ENCODE measurements around the gene FAM221B.

FAM221B gene

DNA sequence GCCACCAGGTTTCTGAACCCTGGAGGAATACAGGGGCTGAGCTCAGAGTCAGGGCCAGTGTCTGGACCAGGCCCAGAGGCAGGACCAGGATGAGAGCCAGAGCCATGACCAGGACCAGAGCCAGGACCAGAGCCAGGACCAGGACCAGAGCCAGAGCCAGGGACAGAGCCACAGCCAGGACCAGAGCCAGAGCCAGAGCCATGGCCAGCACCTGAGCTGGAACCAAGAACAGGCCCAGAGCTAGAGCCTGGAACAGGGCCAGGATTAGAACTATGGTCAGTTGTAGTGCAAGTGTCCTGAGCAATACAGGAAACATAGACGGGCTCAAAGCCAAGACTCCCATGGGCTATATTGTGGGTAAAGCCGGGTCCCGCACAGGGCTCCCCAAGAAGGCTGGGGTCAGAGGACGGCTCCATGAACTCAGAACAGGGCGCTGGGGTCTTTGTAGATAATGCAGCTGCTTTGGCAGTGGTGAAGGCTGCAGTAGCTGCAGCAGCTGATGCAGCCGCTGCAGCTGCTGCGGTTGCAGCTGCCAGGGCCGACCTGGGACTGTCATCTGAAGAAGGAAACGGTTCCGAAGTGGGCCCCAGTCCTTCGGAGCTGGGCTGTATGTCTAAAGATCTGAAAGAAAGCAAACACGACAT is 17.0 kb downstream of the FAM221B start:
- Histone ChIP-seq H3K36me3 (replicated peaks; ENCODE audit: low read depth, low read length) (peaks cover 7% of the 10 kb centered on the region), H3K79me2 (ENCODE audit: low read length) (peaks cover 12% of the 10 kb centered on the region), H3K9ac (ENCODE audit: low read length) (peak overlapping the region; percentile 7; the same call in 1 of the 2 replicates), H3K4me3 (ENCODE audit: low read length) (peak overlapping the region; percentile 80), H3K4me2 (ENCODE audit: low read length) (peak overlapping the region; percentile 92), H4K20me1 (ENCODE audit: insufficient read depth, low read length) (no peaks in the 10 kb centered on the region), H3K27me3 (ENCODE audit: low read depth, low read length) (no peaks in the 10 kb centered on the region), H3K9me3 (ENCODE audit: insufficient read depth, low read length) (no peaks in the 10 kb centered on the region), H2AFZ (ENCODE audit: low read depth, low read length) (peak overlapping the region; percentile 58; the same call in 1 of the 2 replicates), H3K4me1 (ENCODE audit: low read length) (peaks cover 48% of the 10 kb centered on the region), H3K27ac (ENCODE audit: low read length) (no peak overlapping the region)
- no peak for TF ChIP-seq EZH2phosphoT487 (IDR thresholded peaks at IDR 0.05; ENCODE audit: low read depth)
- TF ChIP-seq, protein P1, sequence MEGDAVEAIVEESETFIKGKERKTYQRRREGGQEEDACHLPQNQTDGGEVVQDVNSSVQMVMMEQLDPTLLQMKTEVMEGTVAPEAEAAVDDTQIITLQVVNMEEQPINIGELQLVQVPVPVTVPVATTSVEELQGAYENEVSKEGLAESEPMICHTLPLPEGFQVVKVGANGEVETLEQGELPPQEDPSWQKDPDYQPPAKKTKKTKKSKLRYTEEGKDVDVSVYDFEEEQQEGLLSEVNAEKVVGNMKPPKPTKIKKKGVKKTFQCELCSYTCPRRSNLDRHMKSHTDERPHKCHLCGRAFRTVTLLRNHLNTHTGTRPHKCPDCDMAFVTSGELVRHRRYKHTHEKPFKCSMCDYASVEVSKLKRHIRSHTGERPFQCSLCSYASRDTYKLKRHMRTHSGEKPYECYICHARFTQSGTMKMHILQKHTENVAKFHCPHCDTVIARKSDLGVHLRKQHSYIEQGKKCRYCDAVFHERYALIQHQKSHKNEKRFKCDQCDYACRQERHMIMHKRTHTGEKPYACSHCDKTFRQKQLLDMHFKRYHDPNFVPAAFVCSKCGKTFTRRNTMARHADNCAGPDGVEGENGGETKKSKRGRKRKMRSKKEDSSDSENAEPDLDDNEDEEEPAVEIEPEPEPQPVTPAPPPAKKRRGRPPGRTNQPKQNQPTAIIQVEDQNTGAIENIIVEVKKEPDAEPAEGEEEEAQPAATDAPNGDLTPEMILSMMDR (IDR thresholded peaks at IDR 0.05; ENCODE audit: low read depth, low read length): no peak

DNA sequence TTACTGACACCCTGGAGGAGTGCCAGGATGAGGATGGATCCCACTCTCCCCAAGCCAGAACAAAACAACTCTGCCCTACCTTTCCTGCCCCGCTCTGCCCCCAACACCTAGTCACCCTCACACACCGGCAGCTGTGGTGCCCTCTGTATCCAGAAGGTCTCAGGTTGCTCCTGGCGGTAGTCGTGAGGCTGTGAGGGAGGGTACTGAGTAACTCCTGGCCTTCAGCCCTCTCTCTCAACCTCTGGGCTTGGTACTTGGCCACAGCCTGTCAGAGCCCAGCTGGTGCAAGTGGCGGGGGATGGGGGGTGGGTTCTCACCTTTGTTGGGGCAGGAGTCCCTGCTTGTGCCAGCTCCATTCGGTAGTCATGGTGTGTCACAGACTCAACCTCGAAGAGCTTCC is 18.4 kb downstream of the FAM221B start:
- no peak overlapping the region for H2AFZ ChIP-seq (ENCODE audit: low read depth, low read length)
- no peak overlapping the region for H3K27ac ChIP-seq (ENCODE audit: low read length)
- TF ChIP-seq, protein P1 (IDR thresholded peaks at IDR 0.05; ENCODE audit: low read depth, low read length): no peak
- no peak for TF ChIP-seq EZH2phosphoT487 (IDR thresholded peaks at IDR 0.05; ENCODE audit: low read depth)

DNA sequence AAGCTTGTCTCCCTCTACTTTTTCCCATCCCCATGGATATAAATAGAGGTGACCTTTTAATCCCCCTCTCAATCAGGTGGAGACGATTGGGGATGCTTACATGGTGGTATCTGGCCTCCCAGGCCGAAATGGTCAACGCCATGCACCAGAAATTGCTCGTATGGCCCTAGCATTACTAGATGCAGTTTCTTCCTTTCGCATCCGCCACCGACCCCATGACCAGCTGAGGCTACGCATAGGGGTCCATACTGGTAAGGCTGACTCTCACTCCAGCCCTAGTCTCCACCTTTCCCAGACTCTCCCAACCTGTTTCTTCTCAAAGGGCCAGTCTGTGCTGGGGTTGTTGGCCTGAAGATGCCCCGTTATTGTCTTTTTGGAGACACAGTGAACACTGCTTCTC is 20.1 kb downstream of the FAM221B start:
- Histone ChIP-seq H3K4me1 (ENCODE audit: low read length) (peaks cover 56% of the 10 kb centered on the region), H3K27me3 (ENCODE audit: low read depth, low read length) (no peaks in the 10 kb centered on the region), H3K27ac (ENCODE audit: low read length) (no peak overlapping the region), H2AFZ (ENCODE audit: low read depth, low read length) (no peak overlapping the region), H3K4me3 (ENCODE audit: low read length) (no peak overlapping the region), H3K4me2 (ENCODE audit: low read length) (no peak overlapping the region), H3K36me3 (replicated peaks; ENCODE audit: low read depth, low read length) (peaks cover 7% of the 10 kb centered on the region), H3K9me3 (ENCODE audit: insufficient read depth, low read length) (no peaks in the 10 kb centered on the region), H4K20me1 (ENCODE audit: insufficient read depth, low read length) (no peaks in the 10 kb centered on the region), H3K9ac (ENCODE audit: low read length) (no peak overlapping the region), H3K79me2 (ENCODE audit: low read length) (0 out of 2 replicates have a peak, but pooled peaks cover 3% of the 10 kb centered on the region)
- TF ChIP-seq EZH2phosphoT487 (IDR thresholded peaks at IDR 0.05; ENCODE audit: low read depth): no peak
- TF ChIP-seq, protein P1 (IDR thresholded peaks at IDR 0.05; ENCODE audit: low read depth, low read length): no peak

More for the DNA sequence above, 18.4 kb downstream of the FAM221B start:
- no peak overlapping the region for H3K9ac ChIP-seq (ENCODE audit: low read length)
- peaks cover 12% of the 10 kb centered on the region for H3K79me2 ChIP-seq (ENCODE audit: low read length)
- no peak overlapping the region for H3K4me3 ChIP-seq (ENCODE audit: low read length)
- H3K9me3 ChIP-seq (ENCODE audit: insufficient read depth, low read length): no peaks in the 10 kb centered on the region
- no peaks in the 10 kb centered on the region for H3K27me3 ChIP-seq (ENCODE audit: low read depth, low read length)
- H4K20me1 ChIP-seq (ENCODE audit: insufficient read depth, low read length): no peaks in the 10 kb centered on the region
- no peak overlapping the region for H3K4me2 ChIP-seq (ENCODE audit: low read length)
- peaks cover 7% of the 10 kb centered on the region for H3K36me3 ChIP-seq (replicated peaks; ENCODE audit: low read depth, low read length)
- H3K4me1 ChIP-seq (ENCODE audit: low read length): peaks cover 62% of the 10 kb centered on the region

DNA sequence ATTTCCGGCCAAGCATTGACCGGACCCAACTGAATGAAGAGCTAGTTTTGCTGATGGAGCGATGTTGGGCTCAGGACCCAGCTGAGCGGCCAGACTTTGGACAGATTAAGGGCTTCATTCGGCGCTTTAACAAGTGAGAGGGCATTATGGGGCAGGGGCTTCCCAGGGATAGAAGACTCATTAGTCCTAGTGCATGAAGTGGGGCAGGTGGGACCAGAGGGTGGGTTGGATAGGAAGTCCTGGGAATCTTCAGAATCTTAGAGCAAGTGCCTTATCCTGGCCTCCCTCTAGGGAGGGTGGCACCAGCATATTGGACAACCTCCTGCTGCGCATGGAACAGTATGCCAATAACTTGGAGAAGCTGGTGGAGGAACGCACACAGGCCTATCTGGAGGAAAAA is 22.4 kb downstream of the FAM221B start:
- H3K27ac ChIP-seq (ENCODE audit: low read length): peak overlapping the region; percentile 86
- H3K9ac ChIP-seq (ENCODE audit: low read length): peak overlapping the region; percentile 48; the same call in 1 of the 2 replicates
- H2AFZ ChIP-seq (ENCODE audit: low read depth, low read length): no peak overlapping the region
- peaks cover 38% of the 10 kb centered on the region for H3K4me1 ChIP-seq (ENCODE audit: low read length)
- H3K79me2 ChIP-seq (ENCODE audit: low read length): 0 out of 2 replicates have a peak, but pooled peaks cover 3% of the 10 kb centered on the region
- peak overlapping the region; percentile 78 for H3K4me2 ChIP-seq (ENCODE audit: low read length)
- H3K27me3 ChIP-seq (ENCODE audit: low read depth, low read length): no peaks in the 10 kb centered on the region
- TF ChIP-seq, protein P1 (IDR thresholded peaks at IDR 0.05; ENCODE audit: low read depth, low read length): no peak
- no peak for TF ChIP-seq EZH2phosphoT487 (IDR thresholded peaks at IDR 0.05; ENCODE audit: low read depth)
- H3K36me3 ChIP-seq (replicated peaks; ENCODE audit: low read depth, low read length): peaks cover 7% of the 10 kb centered on the region
- no peaks in the 10 kb centered on the region for H4K20me1 ChIP-seq (ENCODE audit: insufficient read depth, low read length)
- peak overlapping the region; percentile 66; the same call in 1 of the 2 replicates for H3K4me3 ChIP-seq (ENCODE audit: low read length)
- no peaks in the 10 kb centered on the region for H3K9me3 ChIP-seq (ENCODE audit: insufficient read depth, low read length)
